GM23338 (cell line): ENCODE measurements around the gene NAA11. TPM values are rescaled to one million over a fixed set of nuclear protein-coding genes. Genes with fewer than 3 reads are reported as not detected.
A peak's percentile ranks its signal among the peaks of the same experiment; 100 is the strongest.

Experiments used
- ATAC-seq: fragments of 200-7000 bp; cut with Tn5 transposase; 3 replicates; pipeline ENCODE4 v1.9.1; 2020
- DNase-seq: peaks from one replicate; pipeline ENCODE4 v3.0.0-alpha.2; 2015; ENCODE audit warnings: low spot score
- H2AFZ ChIP-seq: fragments of 200-600 bp; sonication (generic); 2 replicates; pipeline ENCODE4 v1.8.0; 2016; ENCODE audit warnings: antibody characterized with exemption, mild to moderate bottlenecking, moderate library complexity
- H3F3A ChIP-seq: fragments of 200-600 bp; sonication (generic); replicated peaks from 2 replicates; pipeline ENCODE4 v1.8.0; 2017; ENCODE audit warnings: antibody characterized with exemption, mixed run types, low read depth
- H3K27ac ChIP-seq: fragments of 200-600 bp; sonication (generic); 2 replicates; pipeline ENCODE4 v1.6.1; 2016; ENCODE audit warnings: low read depth
- H3K27me3 ChIP-seq: fragments of 200-600 bp; sonication (generic); 2 replicates; pipeline ENCODE4 v1.8.0; 2016; ENCODE audit warnings: mild to moderate bottlenecking, mixed run types, moderate library complexity; ENCODE audit not compliant: insufficient read depth
- H3K36me3 ChIP-seq: fragments of 200-600 bp; sonication (generic); 2 replicates; pipeline ENCODE4 v1.8.0; 2016; ENCODE audit warnings: mild to moderate bottlenecking; ENCODE audit not compliant: insufficient read depth
- H3K4me1 ChIP-seq: fragments of 200-600 bp; sonication (generic); 2 replicates; pipeline ENCODE4 v1.8.0; 2016; ENCODE audit warnings: mild to moderate bottlenecking, moderate library complexity; ENCODE audit not compliant: insufficient read depth
- H3K4me2 ChIP-seq: fragments of 200-600 bp; sonication (generic); 2 replicates; pipeline ENCODE4 v1.7.1; 2017; ENCODE audit warnings: mixed run types
- H3K4me3 ChIP-seq: fragments of 200-600 bp; sonication (generic); 2 replicates; pipeline ENCODE4 v1.6.1; 2016; ENCODE audit warnings: mixed run types
- H3K79me2 ChIP-seq: fragments of 200-600 bp; sonication (generic); replicated peaks from 2 replicates; pipeline ENCODE4 v1.8.0; 2017; ENCODE audit warnings: mild to moderate bottlenecking; ENCODE audit not compliant: insufficient read depth
- H3K9me2 ChIP-seq: fragments of 200-600 bp; sonication (generic); 2 replicates; pipeline ENCODE4 v1.8.0; 2017; ENCODE audit not compliant: insufficient read depth
- H4K20me1 ChIP-seq: fragments of 200-600 bp; sonication (generic); replicated peaks from 2 replicates; pipeline ENCODE4 v1.8.0; 2017; ENCODE audit warnings: mild to moderate bottlenecking; ENCODE audit not compliant: insufficient read depth
- H3K27ac Mint-ChIP-seq: 2 replicates; pipeline ENCODE4 v1.8.0; 2020; ENCODE audit warnings: inconsistent platforms, mild to moderate bottlenecking, moderate library complexity, mixed read lengths
- H3K27me3 Mint-ChIP-seq: 3 replicates; pipeline ENCODE4 v1.8.0; 2022; ENCODE audit warnings: low read depth, mild to moderate bottlenecking, moderate library complexity, mixed read lengths, inconsistent platforms; ENCODE audit not compliant: insufficient read depth, poor library complexity
- H3K36me3 Mint-ChIP-seq: 3 replicates; pipeline ENCODE4 v1.8.0; 2021; ENCODE audit warnings: low read depth, mild to moderate bottlenecking, inconsistent platforms, moderate library complexity, mixed read lengths
- H3K4me1 Mint-ChIP-seq: 3 replicates; pipeline ENCODE4 v1.8.0; 2020; ENCODE audit warnings: mild to moderate bottlenecking, inconsistent platforms, mixed read lengths
- H3K4me3 Mint-ChIP-seq: 3 replicates; pipeline ENCODE4 v1.8.0; 2021; ENCODE audit warnings: moderate library complexity, mild to moderate bottlenecking, inconsistent platforms, mixed read lengths
- H3K9me3 Mint-ChIP-seq: 3 replicates; pipeline ENCODE4 v1.8.0; 2020; ENCODE audit warnings: moderate library complexity, mild to moderate bottlenecking, inconsistent platforms, mixed read lengths
- CREB1 ChIP-seq: fragments of 250-450 bp; sonication (Bioruptor Pico); IDR thresholded peaks from 2 replicates; pipeline ENCODE4 v1.5.0; 2020; ENCODE audit warnings: low read depth, mild to moderate bottlenecking, moderate library complexity
- CTCF ChIP-seq, 2 experiments: fragments of 200-600 bp in 1 of 2; sonication (generic) in 1 of 2; conservative IDR thresholded peaks; 2 replicates each; pipeline versions ENCODE4 v1.5.1 to v1.6.1; 2016 to 2017; ENCODE audit warnings: antibody characterized with exemption in 2 of 2, low read depth in 2 of 2, mild to moderate bottlenecking in 2 of 2, moderate library complexity in 1 of 2
- EZH2 ChIP-seq: fragments of 200-600 bp; sonication (generic); IDR thresholded peaks from one replicate; pipeline ENCODE4 v1.8.0; 2017; ENCODE audit warnings: antibody characterized with exemption, mild to moderate bottlenecking, low read depth; ENCODE audit not compliant: unreplicated experiment
- JUNB ChIP-seq: IDR thresholded peaks from one replicate; pipeline ENCODE4 v1.6.1; 2016; ENCODE audit warnings: antibody characterized with exemption; ENCODE audit not compliant: unreplicated experiment
- NANOG ChIP-seq: IDR thresholded peaks from 2 replicates; pipeline ENCODE4 v1.6.1; 2016; ENCODE audit warnings: antibody characterized with exemption, borderline replicate concordance
- POLR2AphosphoS5 ChIP-seq: IDR thresholded peaks from 2 replicates; pipeline ENCODE4 v1.6.1; 2016; ENCODE audit warnings: antibody characterized with exemption, low read depth
- polyA plus RNA-seq: library from polyadenylated mRNA; unstranded; fragments of >200 nt; fragmentation: Nextera tagmentation; extraction: Ambion mirVana; gene quantifications from 2 replicates; pipeline ENCODE4 v1.2.1, GENCODE V29; 2016
- total RNA-seq: library from RNA; depleted of rRNA; stranded (reverse); fragments of >200 nt; shearing (Covaris generic); gene quantifications from 2 replicates; pipeline ENCODE4 v1.2.3, GENCODE V29; 2014
- TF ChIP-seq, protein P1 (sequence below): IDR thresholded peaks from one replicate; pipeline ENCODE4 v1.6.1; 2018; ENCODE audit warnings: antibody characterized with exemption; ENCODE audit not compliant: unreplicated experiment

Gene NAA11
- total and polyA plus RNA-seq, 2 experiments from 2014 or later = not detected

GRCh38 chr4:79292008-79292407, 33.9 kb downstream of the NAA11 start:
- H3K4me2 ChIP-seq = no peak overlapping the region

GRCh38 chr4:79290376-79290775, 35.5 kb downstream of the NAA11 start:
- Histone ChIP-seq H3K4me3 (no peak overlapping the region), H3K4me1 (no peaks in the 10 kb centered on the region), H3K36me3 (no peaks in the 10 kb centered on the region), H3K9me2 (peaks cover 2% of the 10 kb centered on the region; the same call in 1 of the 2 replicates), H4K20me1 (no peaks in the 10 kb centered on the region), H2AFZ (peak overlapping the region; percentile 44; the same call in 1 of the 2 replicates), H3K27me3 (no peaks in the 10 kb centered on the region), H3F3A (no peaks in the 10 kb centered on the region), H3K4me2 (no peak overlapping the region), H3K79me2 (no peaks in the 10 kb centered on the region), H3K27ac (no peak overlapping the region)
- Mint-ChIP-seq H3K27ac (no peak overlapping the region), H3K9me3 (no peaks in the 10 kb centered on the region), H3K4me1 (no peaks in the 10 kb centered on the region), H3K4me3 (no peak overlapping the region), H3K27me3 (no peaks in the 10 kb centered on the region), H3K36me3 (no peaks in the 10 kb centered on the region)
- DNase-seq (no peak), ATAC-seq (no peak)
- TF ChIP-seq NANOG (no peak), POLR2AphosphoS5 (no peak), JUNB (no peak), CREB1 (CRISPR knock-in tag) (no peak)
- TF ChIP-seq, protein P1, sequence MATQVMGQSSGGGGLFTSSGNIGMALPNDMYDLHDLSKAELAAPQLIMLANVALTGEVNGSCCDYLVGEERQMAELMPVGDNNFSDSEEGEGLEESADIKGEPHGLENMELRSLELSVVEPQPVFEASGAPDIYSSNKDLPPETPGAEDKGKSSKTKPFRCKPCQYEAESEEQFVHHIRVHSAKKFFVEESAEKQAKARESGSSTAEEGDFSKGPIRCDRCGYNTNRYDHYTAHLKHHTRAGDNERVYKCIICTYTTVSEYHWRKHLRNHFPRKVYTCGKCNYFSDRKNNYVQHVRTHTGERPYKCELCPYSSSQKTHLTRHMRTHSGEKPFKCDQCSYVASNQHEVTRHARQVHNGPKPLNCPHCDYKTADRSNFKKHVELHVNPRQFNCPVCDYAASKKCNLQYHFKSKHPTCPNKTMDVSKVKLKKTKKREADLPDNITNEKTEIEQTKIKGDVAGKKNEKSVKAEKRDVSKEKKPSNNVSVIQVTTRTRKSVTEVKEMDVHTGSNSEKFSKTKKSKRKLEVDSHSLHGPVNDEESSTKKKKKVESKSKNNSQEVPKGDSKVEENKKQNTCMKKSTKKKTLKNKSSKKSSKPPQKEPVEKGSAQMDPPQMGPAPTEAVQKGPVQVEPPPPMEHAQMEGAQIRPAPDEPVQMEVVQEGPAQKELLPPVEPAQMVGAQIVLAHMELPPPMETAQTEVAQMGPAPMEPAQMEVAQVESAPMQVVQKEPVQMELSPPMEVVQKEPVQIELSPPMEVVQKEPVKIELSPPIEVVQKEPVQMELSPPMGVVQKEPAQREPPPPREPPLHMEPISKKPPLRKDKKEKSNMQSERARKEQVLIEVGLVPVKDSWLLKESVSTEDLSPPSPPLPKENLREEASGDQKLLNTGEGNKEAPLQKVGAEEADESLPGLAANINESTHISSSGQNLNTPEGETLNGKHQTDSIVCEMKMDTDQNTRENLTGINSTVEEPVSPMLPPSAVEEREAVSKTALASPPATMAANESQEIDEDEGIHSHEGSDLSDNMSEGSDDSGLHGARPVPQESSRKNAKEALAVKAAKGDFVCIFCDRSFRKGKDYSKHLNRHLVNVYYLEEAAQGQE = no peak

More at GRCh38 chr4:79292008-79292407, 33.9 kb downstream of the NAA11 start:
- Mint-ChIP-seq H3K36me3 (no peaks in the 10 kb centered on the region), H3K27ac (no peak overlapping the region), H3K9me3 (no peaks in the 10 kb centered on the region), H3K27me3 (no peaks in the 10 kb centered on the region), H3K4me3 (no peak overlapping the region), H3K4me1 (no peaks in the 10 kb centered on the region)
- ATAC-seq (no peak), DNase-seq (no peak)
- no peaks in the 10 kb centered on the region for H3F3A ChIP-seq
- no peaks in the 10 kb centered on the region for H3K27me3 ChIP-seq
- H3K4me1 ChIP-seq = no peaks in the 10 kb centered on the region
- no peaks in the 10 kb centered on the region for H4K20me1 ChIP-seq
- no peak overlapping the region for H3K4me3 ChIP-seq
- H3K79me2 ChIP-seq = no peaks in the 10 kb centered on the region
- no peak overlapping the region for H3K27ac ChIP-seq
- no peak overlapping the region for H2AFZ ChIP-seq
- H3K36me3 ChIP-seq = no peaks in the 10 kb centered on the region
- TF ChIP-seq CTCF (conservative IDR thresholded peaks at IDR 0.05; ENCODE audit: low read depth in 2 of 2) (no peak), EZH2 (no peak), CREB1 (CRISPR knock-in tag) (no peak)
- TF ChIP-seq, protein P1 = no peak
- peaks cover 2% of the 10 kb centered on the region; the same call in 1 of the 2 replicates for H3K9me2 ChIP-seq
